Sciatic nerve (tissue), 2 donors: Measurements from ENCODE around the gene PAPPA. TPM values are rescaled to one million over a fixed set of nuclear protein-coding genes. Genes with fewer than 3 reads are reported as not detected.
A peak's percentile ranks its signal among the peaks of the same experiment; 100 is the strongest.

ENCODE experiments used
- ATAC-seq: fragments of 200-7000 bp; cut with Tn5 transposase; one replicate; pipeline ENCODE4 v1.9.1; 2020; ENCODE audit warnings: mild to moderate bottlenecking, moderate library complexity
- DNase-seq: peaks from one replicate; pipeline ENCODE4 v3.0.0-alpha.2; 2020; ENCODE audit warnings: low spot score
- intact Hi-C: fragments of 100-400 bp; cut with DNase I; formaldehyde crosslinking; loops from one replicate; pipeline ENCODE4 v1.14.2; 2022
- total RNA-seq: library from RNA; stranded (reverse); fragmentation: NEBNext Ultra II Directional; extraction: Animal tissue kit (Norgen Biotek cat#: 25700); gene quantifications from one replicate; pipeline ENCODE4 v1.2.1, GENCODE V29; 2021
- donor health status: DM: no; HTN: no; CAD: no.
- donor health status: DM: no; HTN: no; CAD: no.

The PAPPA gene
- total RNA-seq, 1 donor from 2014 or later = 3.3 TPM

DNA sequence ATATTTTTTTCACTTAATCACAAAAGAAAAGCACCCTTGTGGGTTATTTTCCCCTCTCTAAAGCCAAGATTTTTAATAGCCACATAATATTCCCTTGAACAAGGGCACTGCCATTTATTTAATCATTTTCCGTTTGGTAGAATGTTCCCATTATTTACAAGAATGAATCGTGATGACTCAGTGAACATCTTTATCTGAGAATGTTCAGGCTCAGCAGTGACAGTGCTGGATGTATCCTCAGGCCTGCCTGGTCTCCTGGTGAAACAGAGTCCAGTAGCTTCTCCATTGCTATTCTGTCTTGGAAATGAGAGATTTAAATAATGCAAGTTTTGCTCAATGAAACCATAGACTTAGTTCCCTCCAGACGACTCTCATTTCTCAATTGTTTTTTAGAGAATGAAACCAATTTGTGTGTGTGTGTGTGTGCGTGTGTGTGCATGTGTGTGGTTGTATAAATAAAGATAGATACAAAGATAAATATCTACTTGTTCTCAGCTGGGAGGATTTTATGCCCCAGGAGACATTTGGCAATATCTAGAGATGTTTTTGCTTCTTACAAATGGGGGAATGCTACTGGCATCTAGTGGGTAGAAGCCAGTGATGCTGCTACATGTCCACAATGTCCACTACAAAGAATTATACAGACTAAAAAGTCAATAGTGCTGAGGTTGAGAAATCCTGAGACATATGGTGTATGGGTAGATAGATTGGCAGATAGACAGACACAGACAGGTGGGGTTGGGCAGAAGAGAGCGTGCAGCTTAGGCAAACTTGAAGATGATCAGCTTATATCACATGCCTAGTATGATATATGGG, 55.0 kb downstream of the PAPPA start:
- ATAC-seq = peak; percentile 55

GRCh38 chr9:116209414-116210116, 56.0 kb downstream of the PAPPA start:
- intact Hi-C loops = no loop called here

More for the DNA sequence above, 55.0 kb downstream of the PAPPA start:
- intact Hi-C loops = no loop called here
- DNase-seq = no peak

GRCh38 chr9:116212986-116213692, 59.5 kb downstream of the PAPPA start:
- no peak for ATAC-seq
- no peak for DNase-seq
- intact Hi-C loops = no loop called here

More at GRCh38 chr9:116209414-116210116, 56.0 kb downstream of the PAPPA start:
- DNase-seq = no peak
- ATAC-seq = no peak

GRCh38 chr9:116213693-116214047, 60.1 kb downstream of the PAPPA start:
- ATAC-seq (no peak), DNase-seq (no peak)
- intact Hi-C loops = no loop called here

DNA sequence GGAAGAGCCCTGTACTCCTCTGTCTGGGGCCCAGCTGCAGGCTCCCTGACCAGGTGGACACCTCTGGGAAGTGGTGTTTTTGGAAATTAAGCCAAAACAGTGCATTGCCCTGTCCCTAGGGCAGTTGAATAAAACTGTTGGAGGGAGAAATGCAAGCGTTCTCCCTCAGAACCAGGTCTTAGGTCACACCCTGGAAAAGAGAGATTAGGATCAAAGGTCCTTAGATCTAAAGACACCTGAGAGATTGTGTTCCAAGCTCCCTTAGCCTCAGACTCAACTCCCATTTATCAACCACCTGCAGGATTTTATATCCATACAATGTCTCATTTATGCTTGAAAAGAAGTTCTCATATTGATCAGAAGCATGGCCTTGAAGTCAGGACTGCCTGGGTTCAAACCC, 64.8 kb downstream of the PAPPA start:
- ATAC-seq (no peak), DNase-seq (no peak)
- intact Hi-C loops = no loop called here

GRCh38 chr9:116219686-116220085, 66.1 kb downstream of the PAPPA start:
- ATAC-seq (no peak), DNase-seq (no peak)
- intact Hi-C loops = no loop called here

DNA sequence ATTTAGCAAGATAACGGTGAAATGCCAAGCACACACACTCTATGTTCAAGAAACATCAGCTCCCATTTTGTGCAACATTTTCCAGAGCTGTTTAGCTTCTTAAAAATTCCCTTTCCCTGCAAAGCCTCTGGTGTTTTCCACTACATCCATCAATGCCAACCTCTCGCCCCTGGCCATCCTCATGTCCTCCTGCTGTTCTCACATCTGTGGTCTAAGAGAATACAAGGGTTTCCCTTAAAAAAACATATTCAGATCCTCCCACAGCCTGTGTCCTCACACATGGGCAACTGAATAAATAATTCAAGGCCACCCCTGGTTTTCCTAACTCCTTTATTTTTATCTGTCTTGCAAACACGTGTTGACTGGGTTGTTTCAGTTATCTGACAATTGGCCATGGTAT, 70.3 kb downstream of the PAPPA start:
- ATAC-seq = no peak
- DNase-seq = no peak
- intact Hi-C loops = no loop called here

- intact Hi-C loops = no loop called here
- ATAC-seq (no peak), DNase-seq (no peak)
Observed at GRCh38 chr9:116230051-116230632, 76.6 kb downstream of the PAPPA start.

DNA sequence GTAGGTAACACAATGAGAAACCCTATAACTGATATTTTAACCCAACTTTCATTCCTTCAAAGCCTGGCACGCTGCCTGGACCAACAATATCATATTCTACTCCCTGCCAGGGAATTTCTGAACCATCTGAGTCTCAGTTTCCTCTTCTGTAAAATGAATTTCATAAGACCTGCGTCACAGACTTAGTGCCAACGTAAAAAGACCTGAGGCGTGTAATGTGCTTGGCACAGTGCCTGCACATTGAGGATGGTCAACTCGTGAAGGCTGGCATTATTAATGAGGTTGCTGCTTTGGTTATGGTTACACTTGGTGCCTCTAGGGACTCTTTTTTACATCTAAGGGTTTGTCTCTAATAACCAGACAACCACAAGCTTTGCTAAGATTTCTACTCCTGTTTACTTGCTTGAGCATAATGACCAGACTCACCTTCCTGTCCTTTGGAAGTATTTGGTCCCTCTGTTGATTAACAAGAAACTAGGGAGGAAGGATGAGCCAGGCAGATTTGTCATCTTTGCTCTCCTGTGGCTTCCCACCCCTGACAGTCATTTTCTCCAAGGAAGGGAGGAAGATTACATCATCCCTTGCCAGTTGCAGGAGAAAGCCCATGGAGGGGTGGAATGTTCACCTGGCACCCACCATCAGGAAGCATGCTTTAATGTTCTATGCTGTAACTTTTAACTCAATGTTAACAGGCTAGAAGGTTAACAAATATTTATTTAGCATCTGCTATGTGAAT, 79.0 kb downstream of the PAPPA start:
- ATAC-seq = no peak
- intact Hi-C loops = no loop called here
- DNase-seq = no peak

GRCh38 chr9:116233160-116233530, 79.6 kb downstream of the PAPPA start:
- ATAC-seq = no peak
- intact Hi-C loops = no loop called here
- DNase-seq = no peak

GRCh38 chr9:116234081-116234480, 80.5 kb downstream of the PAPPA start:
- ATAC-seq (no peak), DNase-seq (no peak)
- intact Hi-C loops = no loop called here

DNA sequence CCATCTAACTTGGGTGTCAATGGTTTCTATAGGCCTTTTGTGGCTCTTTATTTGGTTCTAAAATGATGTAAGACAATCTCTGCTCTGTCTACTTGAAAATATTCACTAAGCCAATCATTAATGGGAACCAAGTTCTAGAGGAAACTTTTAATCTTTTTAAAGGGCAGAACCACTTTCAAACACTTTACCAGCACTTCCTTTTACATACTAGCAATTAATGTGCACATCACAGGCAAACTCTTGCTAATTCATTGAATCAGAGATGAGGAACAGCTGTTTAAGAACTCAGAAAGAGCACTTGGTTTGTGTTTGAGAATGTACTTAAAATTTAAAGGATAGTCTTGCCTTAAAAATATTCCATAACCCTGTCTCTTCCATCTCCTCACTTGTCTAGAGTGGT, 83.4 kb downstream of the PAPPA start:
- intact Hi-C loops = no loop called here
- DNase-seq = no peak
- no peak for ATAC-seq

DNA sequence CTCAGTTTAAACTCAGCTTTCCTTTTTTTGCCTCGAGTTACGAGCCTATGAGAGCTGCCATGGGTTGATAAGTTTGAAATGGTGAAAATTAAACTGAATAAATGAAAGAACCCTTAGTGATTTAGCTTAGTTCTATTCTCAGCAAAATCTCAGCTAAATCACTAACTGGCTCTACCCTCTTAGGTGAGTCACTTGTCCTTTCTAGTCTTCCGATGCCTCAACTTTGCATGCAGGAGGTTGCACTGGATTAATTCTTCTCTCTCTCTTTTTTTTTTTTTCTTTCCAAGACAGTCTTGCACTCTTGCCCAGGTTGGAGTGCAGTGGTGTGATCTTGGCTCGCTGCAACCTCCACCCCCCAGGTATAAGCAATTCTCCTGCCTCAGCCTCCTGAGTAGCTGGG, 83.9 kb downstream of the PAPPA start:
- ATAC-seq (no peak), DNase-seq (no peak)
- intact Hi-C loops = no loop called here

DNA sequence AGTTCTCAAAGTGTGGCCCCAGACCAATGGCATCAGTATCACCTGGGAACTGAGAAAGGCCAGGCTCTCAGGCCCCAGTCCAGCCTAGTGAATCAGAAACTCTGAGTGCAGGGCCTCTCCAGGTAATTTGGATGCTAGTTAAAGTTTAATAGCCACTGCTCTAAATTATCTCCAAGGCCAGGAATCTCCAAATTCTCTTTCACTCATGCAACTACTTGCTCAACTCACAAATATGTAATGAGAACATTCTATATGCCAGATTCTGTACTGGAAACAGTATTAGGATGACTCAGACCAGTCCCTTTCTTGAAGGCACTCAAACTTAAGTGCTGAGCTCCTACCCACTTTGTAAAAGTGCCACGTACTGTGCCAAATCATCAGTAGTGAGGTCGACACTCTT, 84.6 kb downstream of the PAPPA start:
- intact Hi-C loops = no loop called here
- DNase-seq (no peak), ATAC-seq (no peak)

DNA sequence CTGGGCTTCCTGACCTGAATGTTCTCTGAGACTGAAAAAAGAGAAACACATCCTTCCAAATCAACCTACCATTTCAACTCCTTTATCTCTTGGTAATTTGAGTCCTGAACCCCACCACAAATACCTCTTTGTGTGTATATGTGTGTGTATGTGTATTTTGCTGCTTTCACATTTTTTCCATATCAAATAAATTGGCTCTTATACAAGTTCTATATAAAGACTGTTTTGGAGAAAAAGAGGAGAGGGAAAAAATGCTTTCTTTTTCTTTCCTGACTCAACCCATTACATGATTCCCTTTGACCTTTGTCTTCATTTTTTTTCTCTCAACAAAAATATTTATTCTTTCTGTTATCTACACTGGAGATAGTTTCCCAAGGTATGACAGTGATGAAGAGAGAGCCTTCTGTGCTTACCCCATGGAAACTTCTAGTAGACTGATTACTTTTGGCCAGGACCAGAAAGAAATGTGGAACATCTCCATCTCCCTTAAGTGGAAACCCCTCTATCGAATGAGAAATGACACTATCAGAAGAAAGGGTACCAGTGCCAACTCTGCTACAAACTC, 85.3 kb downstream of the PAPPA start:
- ATAC-seq (no peak), DNase-seq (no peak)
- intact Hi-C loops = no loop called here

DNA sequence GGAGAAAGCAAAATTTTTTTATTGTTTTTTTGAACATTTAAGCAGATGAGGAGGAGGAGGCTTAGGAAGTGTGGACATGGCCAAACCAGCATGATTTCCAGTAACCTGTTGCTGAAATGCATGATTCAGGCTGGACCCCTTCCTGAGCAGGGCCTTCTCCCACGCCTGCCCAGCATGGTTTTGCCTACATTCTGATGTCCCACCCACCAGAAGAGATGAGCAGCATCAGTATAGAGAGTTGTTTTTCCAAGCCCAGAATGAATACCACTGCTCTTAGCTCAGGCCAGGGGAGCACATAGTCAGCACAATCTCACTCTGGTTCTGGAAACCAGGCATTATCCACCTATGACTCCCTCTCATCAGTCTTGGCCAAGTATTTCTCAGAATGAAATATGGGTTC, 90.1 kb downstream of the PAPPA start:
- ATAC-seq (no peak), DNase-seq (no peak)
- intact Hi-C loops = no loop called here

DNA sequence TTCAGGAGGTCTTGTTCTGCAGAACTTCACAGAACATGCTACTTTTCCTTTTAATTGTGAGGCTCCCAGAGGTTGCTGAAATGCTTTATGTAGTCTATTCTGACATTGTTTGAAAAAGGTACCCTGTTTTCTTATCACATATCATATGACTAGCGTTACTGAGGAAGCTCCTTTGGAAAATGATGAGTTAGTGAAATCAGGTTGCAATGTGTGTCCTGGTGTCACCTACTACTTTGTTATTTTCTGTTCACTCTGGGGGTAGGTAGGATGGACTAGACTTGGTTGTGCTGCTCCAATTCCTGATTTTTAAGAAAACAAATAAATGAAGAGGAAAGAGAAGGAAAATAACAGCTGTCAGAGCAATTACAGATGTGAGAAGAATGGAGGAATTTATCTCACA, 93.7 kb downstream of the PAPPA start:
- ATAC-seq (no peak), DNase-seq (no peak)
- intact Hi-C loops = no loop called here

DNA sequence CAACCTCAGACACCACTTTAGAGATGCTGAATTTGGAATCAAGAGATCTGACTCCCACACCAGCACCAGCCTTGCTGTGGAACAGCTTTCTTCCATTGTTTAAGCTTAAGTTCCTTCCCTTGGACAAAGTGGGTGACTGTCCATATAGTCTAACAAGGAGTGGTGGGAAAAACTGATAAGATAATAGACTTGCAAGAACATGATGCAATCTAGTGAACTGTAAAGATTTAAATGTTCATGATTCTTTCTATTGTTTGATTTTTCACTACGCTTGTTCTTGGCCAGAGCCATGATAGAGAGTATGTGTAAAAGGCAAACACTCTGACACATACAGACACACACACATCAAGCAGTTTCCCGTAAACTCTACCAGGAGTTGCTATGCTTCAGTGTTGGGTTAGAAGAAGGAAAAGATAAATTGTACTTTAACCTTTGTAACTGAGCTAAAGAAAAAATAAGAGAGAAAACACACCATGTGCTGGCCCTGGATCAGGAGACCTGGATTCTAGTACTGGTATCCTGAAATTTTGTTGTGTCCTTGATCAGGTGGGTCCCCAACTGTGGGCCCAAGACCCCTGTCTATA, 94.3 kb downstream of the PAPPA start:
- intact Hi-C loops = no loop called here
- no peak for ATAC-seq
- no peak for DNase-seq
